Endothelial cell of umbilical vein (primary cell): Measurements from ENCODE around the gene LSM14A. TPM values are rescaled to one million over a fixed set of nuclear protein-coding genes. Genes with fewer than 3 reads are reported as not detected.

Experiments
- BruUV-seq: library from RNA; stranded (reverse); fragments of 400-500 nt; replicated peaks from 2 replicates; lab custom pipeline; 2021; lab: Mats Ljungman, UMichigan
- CTCF ChIA-PET: fragments of 300-600, 350-600 bp; sonication (Branson Sonifier 250); formaldehyde crosslinking; loops from one replicate; lab custom pipeline; 2021; ENCODE audit warnings: antibody characterized with exemption, inconsistent platforms; lab: Charles Lee
- POLR2A ChIA-PET: fragments of 300-600, 350-600 bp; sonication (Branson Sonifier 250); formaldehyde crosslinking; loops from one replicate; lab custom pipeline; 2021; ENCODE audit warnings: antibody characterized with exemption, inconsistent platforms; lab: Charles Lee
- DNase-seq: peaks from one replicate; pipeline ENCODE4 v3.0.0-alpha.2; 2011; ENCODE audit warnings: low read depth, low spot score
- FAIRE-seq: peaks from 2 replicates; lab custom pipeline; 2011; peaks lifted over from hg19 to GRCh38; lab: Jason Lieb, UNC
- H2AFZ ChIP-seq: 2 replicates; pipeline ENCODE4 v1.6.0; 2012; ENCODE audit warnings: low read depth, low read length, control low read depth, inconsistent platforms
- H3K27ac ChIP-seq: 2 replicates; pipeline ENCODE4 v1.5.1; 2011; ENCODE audit warnings: low read depth, mild to moderate bottlenecking, control low read depth, low read length, moderate library complexity; ENCODE audit not compliant: insufficient read depth
- H3K27me3 ChIP-seq, 2 experiments: 2 replicates each; pipeline versions ENCODE4 v1.6.0 to v1.6.1; 2011; ENCODE audit warnings: low read length in 2 of 2, mixed read lengths in 1 of 2; ENCODE audit not compliant: control insufficient read depth in 2 of 2, insufficient read depth in 2 of 2
- H3K36me3 ChIP-seq, 2 experiments: 2 replicates in 1 of 2; 3 replicates in 1 of 2; pipeline ENCODE4 v1.5.1; 2011; ENCODE audit warnings: low read length in 2 of 2, mild to moderate bottlenecking in 1 of 2, moderate library complexity in 1 of 2; ENCODE audit not compliant: control insufficient read depth in 2 of 2, insufficient read depth in 2 of 2; ENCODE audit errors: extremely low read depth in 1 of 2
- H3K4me1 ChIP-seq: 3 replicates; pipeline ENCODE4 v1.5.1; 2011; ENCODE audit warnings: mild to moderate bottlenecking, low read length; ENCODE audit not compliant: control insufficient read depth, insufficient read depth; ENCODE audit errors: extremely low read depth
- H3K4me2 ChIP-seq: 2 replicates; pipeline ENCODE4 v1.6.1; 2011; ENCODE audit warnings: low read length, control low read depth, mixed read lengths; ENCODE audit not compliant: insufficient read depth
- H3K4me3 ChIP-seq, 3 experiments: fragments of 200-600 bp in 1 of 3; sonication (generic), shearing (Covaris generic) in 1 of 3; replicated peaks in 1 of 3; 2 replicates each; pipeline ENCODE4 v1.5.1; 2011 to 2016; ENCODE audit warnings: control low read depth in 3 of 3, low read length in 3 of 3, mild to moderate bottlenecking in 2 of 3, inconsistent platforms in 1 of 3, low read depth in 1 of 3, moderate library complexity in 1 of 3; ENCODE audit not compliant: insufficient read depth in 1 of 3
- H3K79me2 ChIP-seq: 2 replicates; pipeline ENCODE4 v1.6.0; 2012; ENCODE audit warnings: low read length, inconsistent platforms; ENCODE audit not compliant: control insufficient read depth, insufficient read depth
- H3K9ac ChIP-seq: replicated peaks from 2 replicates; pipeline ENCODE3; 2011; ENCODE audit warnings: low read length, control low read depth; ENCODE audit not compliant: insufficient read depth; ENCODE audit errors: extremely low read depth
- H3K9me1 ChIP-seq: replicated peaks from 3 replicates; pipeline ENCODE4 v1.6.0; 2011; ENCODE audit warnings: mild to moderate bottlenecking, low read length; ENCODE audit not compliant: control insufficient read depth, insufficient read depth; ENCODE audit errors: extremely low read depth
- H3K9me3 ChIP-seq: replicated peaks from 2 replicates; pipeline ENCODE4 v1.5.1; 2012; ENCODE audit warnings: low read length, inconsistent platforms; ENCODE audit not compliant: control insufficient read depth, insufficient read depth
- H4K20me1 ChIP-seq: replicated peaks from 2 replicates; pipeline ENCODE3; 2011; ENCODE audit warnings: mild to moderate bottlenecking, low read length; ENCODE audit not compliant: control insufficient read depth, insufficient read depth; ENCODE audit errors: extremely low read depth
- CTCF ChIP-seq, 2 donors: IDR thresholded peaks; 1 replicate in 1 of 2; 2 replicates in 1 of 2; pipeline ENCODE4 v1.5.1; 2011; ENCODE audit warnings: low read length in 2 of 2, mild to moderate bottlenecking in 2 of 2, moderate library complexity in 2 of 2, control low read depth in 1 of 2, inconsistent platforms in 1 of 2, low read depth in 1 of 2; ENCODE audit not compliant: insufficient read depth in 1 of 2; ENCODE audit errors: extremely low read depth in 1 of 2
- EZH2 ChIP-seq: IDR thresholded peaks from 2 replicates; pipeline ENCODE4 v1.6.1; 2012; ENCODE audit warnings: borderline replicate concordance, low read depth, mild to moderate bottlenecking, moderate library complexity, low read length, inconsistent platforms; ENCODE audit not compliant: severe bottlenecking
- FOS ChIP-seq: IDR thresholded peaks from 2 replicates; pipeline ENCODE4 v1.6.1; 2011; ENCODE audit warnings: mild to moderate bottlenecking, low read length, moderate library complexity, borderline replicate concordance; ENCODE audit not compliant: insufficient read depth
- GATA2 ChIP-seq: IDR thresholded peaks from 2 replicates; pipeline ENCODE4 v1.7.0; 2011; ENCODE audit warnings: low read depth, mild to moderate bottlenecking, moderate library complexity, mixed read lengths, low read length; ENCODE audit not compliant: insufficient read length, insufficient read depth
- JUN ChIP-seq: IDR thresholded peaks from 2 replicates; pipeline ENCODE4 v1.6.1; 2011; ENCODE audit warnings: borderline replicate concordance, low read depth; ENCODE audit not compliant: insufficient read length, insufficient read depth
- MYC ChIP-seq: IDR thresholded peaks from one replicate; pipeline ENCODE4 v1.6.1; 2011; ENCODE audit warnings: mild to moderate bottlenecking, low read depth, low read length
- POLR2A ChIP-seq: IDR thresholded peaks from 2 replicates; pipeline ENCODE4 v1.6.1; 2012; ENCODE audit warnings: low read depth, mild to moderate bottlenecking, control low read depth, low read length
- POLR2AphosphoS5 ChIP-seq: IDR thresholded peaks from 2 replicates; pipeline ENCODE4 v1.6.1; 2012; ENCODE audit warnings: low read depth, mild to moderate bottlenecking, control low read depth, low read length, moderate library complexity; ENCODE audit not compliant: insufficient read depth
- dilution Hi-C: fragments of 300-500 bp; cut with MboI; formaldehyde crosslinking; loops from one replicate; pipeline ENCODE4 v1.15.0; 2019; ENCODE audit warnings: low sequenced_read_pairs; ENCODE audit not compliant: extremely low pct_ligation_motif_present
- intact Hi-C: fragments of 100-400 bp; cut with micrococcal nuclease; formaldehyde crosslinking; loops from one replicate; pipeline ENCODE4 v1.10.0; 2022
- polyA plus RNA-seq, 4 experiments: library from polyadenylated mRNA; depleted of rRNA in 3 of 4; stranded (reverse) in 3 of 4; unstranded in 1 of 4; fragments of >200 nt; gene quantifications; 2 replicates each; pipeline versions ENCODE4 v1.2.1 to v1.2.3, GENCODE V29; 2011 to 2012; ENCODE audit warnings: missing spikeins in 1 of 4
- total RNA-seq: library from RNA; stranded (reverse); gene quantifications from 2 replicates; pipeline ENCODE4 v1.2.3, GENCODE V29; 2021
- TF ChIP-seq, protein P1 (sequence below): IDR thresholded peaks from 2 replicates; pipeline ENCODE4 v1.6.1; 2011; ENCODE audit not compliant: insufficient read depth, insufficient read length

The LSM14A gene
- total and polyA plus RNA-seq, 2 donors (not counting 3 experiments of a cell fraction or from before 2014, with no cell fraction given): 96.7 to 122 TPM

DNA sequence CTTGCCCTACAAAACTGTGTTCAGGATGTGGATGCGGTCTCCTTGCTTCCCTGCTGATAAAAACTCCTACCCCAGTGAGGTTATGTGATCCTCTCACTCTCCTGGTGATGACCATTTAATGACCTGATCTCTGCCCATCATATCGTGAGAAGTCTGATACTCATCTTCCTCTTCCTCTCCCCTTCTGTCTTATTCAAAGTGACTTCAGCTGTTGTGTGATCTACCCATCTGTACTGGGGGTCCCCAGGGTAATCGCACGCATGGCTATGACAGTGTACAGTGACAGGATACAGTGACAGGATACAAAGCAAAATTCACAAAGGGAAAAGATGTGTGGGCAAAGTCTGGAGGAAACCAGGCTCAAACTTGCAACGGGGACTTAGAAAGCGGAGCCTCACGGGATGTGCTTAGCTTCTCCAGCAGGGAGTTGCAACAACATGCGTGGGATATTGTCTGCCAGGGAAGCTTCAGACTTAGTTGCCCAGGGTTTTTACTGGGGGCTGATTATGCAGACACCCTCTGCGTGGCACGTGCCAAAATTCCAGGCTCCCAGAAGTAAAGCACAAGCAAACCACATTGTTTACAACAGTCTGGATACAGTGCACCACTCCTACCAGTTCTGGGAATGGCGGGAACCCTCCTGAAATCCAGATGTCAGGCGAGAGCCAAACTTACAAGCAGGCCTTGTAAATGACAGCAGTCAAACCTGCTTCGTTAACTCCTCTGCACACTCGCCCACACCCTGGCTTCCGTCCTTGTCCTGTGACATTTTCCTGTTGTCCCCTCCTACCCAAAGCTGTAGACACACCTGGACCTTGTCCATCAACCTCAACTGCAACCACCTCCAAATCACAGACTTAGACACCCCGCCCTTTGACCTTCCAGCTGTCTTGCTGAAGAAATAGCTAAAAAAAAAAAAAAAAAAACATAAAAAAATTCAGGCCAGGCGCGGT is 64.0 kb downstream of the LSM14A start:
- ChIA-PET POLR2A (no interaction called here), CTCF (interaction anchor here (0.7 to 1.0 kb wide), 2 partner anchors 13 to 110 kb away, joined by 3 read pairs; no protein-coding TSS in a partner anchor)
- H3K27me3 ChIP-seq: no peaks in the 10 kb centered on the region
- no TSS peak for BruUV-seq
- TF ChIP-seq EZH2 (no peak), JUN (no peak), FOS (no peak), GATA2 (no peak), CTCF (IDR thresholded peaks at IDR 0.05; ENCODE audit: extremely low read depth in 1 of 2, insufficient read depth in 1 of 2, low read depth in 1 of 2, low read length in 2 of 2) (no peak), MYC (no peak), POLR2AphosphoS5 (no peak), POLR2A (no peak)
- TF ChIP-seq, protein P1, sequence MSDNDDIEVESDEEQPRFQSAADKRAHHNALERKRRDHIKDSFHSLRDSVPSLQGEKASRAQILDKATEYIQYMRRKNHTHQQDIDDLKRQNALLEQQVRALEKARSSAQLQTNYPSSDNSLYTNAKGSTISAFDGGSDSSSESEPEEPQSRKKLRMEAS: no peak
- no peak overlapping the region for H3K4me2 ChIP-seq
- no peak overlapping the region for H3K4me3 ChIP-seq
- dilution Hi-C loops (no loop called here), intact Hi-C loops (no loop called here)
- H3K36me3 ChIP-seq: no peaks in the 10 kb centered on the region
- H3K9ac ChIP-seq: no peak overlapping the region
- H3K79me2 ChIP-seq: no peaks in the 10 kb centered on the region
- no peak overlapping the region for H3K27ac ChIP-seq
- H3K4me1 ChIP-seq: peaks cover 17% of the 10 kb centered on the region
- no peak overlapping the region for H2AFZ ChIP-seq
- H4K20me1 ChIP-seq: no peaks in the 10 kb centered on the region
- no peak for FAIRE-seq
- H3K9me1 ChIP-seq: no peaks in the 10 kb centered on the region
- no peaks in the 10 kb centered on the region for H3K9me3 ChIP-seq
- no peak for DNase-seq
